T1000 (cell line): ENCODE data around the gene PARD3.
"Not testable (repeated sequence)": the region's sequence is repeated elsewhere in the genome, so short reads cannot be mapped to it uniquely, and the experiment has no call there.

Experiments
- DNase-seq: peaks from one replicate; lab custom pipeline; 2025; ENCODE audit warnings: mixed read lengths; lab: John Stamatoyannopoulos, UW

Gene PARD3

DNA sequence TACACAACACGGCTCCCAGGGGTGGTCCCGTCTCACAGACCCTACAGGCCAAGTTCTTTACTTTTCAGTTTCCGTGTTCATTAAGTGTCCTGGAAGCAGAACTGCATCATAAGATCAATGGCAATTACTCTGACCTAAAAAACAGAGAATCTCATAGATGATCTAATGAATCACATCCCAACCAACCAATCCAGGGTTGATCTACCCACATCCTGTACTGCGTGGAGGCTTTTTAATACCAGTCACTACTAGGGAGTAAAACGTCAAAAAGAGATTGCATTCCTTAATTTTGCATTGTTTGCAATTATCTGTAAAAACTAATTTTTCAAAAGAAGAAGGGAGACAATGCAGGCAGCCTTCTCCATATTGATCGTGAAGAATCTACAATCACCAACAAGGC is 72.6 kb downstream of the PARD3 start:
- no peak for DNase-seq

DNA sequence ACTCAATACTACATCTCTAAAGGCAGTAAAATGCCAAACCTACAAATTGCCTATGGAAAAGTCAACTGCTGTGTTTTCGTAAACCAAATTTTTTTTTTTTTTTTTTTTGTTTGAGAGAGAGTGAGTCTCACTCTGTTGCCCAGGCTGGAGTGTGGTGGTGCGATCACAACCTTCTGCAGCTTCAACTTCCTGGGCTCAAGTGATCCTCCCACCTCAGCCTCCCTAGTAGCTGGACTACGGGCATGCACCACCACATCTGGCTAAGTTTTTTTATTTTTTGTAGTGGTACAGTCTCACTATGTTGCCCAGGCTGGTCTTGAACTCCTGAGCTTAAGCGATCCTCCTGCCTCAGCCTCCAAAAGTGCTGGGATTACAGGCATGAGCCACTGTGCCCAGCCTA is 74.0 kb downstream of the PARD3 start:
- DNase-seq = not testable (repeated sequence)

DNA sequence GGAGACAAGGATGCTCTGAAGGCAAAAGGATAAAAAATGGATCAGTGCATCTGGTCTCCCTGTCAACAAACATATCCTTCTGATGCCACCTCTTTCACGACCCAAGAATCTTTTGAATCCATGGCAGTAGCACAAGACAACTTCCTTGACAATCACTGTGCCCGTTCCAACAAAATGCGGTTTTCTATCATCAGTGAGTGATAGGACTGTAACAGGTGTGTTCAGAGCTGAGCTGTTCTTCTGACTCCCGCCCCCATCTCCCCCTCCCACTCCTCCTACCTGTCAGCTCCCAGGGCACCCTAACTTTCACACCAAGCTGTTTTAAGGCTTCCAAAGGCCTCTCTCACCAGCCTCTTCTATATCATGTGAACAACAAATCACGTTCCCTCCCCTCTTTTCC is 74.8 kb downstream of the PARD3 start:
- DNase-seq = no peak

DNA sequence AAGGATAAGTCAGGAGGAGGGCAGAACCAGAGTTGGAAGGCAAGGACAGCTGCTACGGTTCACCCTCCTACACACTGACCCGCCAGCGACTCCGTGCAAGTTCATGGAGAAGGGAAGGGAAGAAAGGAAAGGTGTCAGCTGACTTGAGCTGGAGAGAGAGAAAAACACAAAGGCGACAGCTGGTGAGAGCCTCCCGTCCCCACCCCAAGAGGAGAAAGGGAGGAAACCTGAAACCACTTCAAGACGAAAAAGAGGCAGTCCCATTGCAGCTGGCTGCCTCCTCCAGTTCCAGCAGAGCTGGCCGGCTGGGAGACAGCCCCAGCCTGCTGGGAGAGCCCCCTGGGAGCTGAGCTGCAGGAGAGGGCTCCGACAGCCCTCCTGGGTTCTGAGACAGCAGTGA is 75.2 kb downstream of the PARD3 start:
- DNase-seq = no peak

DNA sequence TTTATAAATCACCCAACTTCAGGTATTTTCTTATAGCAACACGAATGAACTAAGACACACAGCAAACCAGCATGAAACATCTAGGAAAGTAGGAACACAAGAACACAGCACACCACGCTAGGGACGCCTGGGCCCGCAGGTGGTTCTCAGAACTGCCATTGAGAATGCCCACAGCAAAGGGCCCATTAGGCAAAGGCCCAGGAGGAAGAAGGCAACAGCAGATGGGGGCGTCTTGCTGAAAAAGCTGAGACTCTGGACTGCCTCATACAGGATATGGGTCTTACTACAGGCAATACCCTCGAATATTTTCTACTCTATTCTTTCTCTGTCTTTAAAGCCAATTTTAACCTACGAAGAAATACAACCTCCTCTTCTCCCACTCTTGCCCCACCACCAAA is 77.3 kb downstream of the PARD3 start:
- DNase-seq = no peak

DNA sequence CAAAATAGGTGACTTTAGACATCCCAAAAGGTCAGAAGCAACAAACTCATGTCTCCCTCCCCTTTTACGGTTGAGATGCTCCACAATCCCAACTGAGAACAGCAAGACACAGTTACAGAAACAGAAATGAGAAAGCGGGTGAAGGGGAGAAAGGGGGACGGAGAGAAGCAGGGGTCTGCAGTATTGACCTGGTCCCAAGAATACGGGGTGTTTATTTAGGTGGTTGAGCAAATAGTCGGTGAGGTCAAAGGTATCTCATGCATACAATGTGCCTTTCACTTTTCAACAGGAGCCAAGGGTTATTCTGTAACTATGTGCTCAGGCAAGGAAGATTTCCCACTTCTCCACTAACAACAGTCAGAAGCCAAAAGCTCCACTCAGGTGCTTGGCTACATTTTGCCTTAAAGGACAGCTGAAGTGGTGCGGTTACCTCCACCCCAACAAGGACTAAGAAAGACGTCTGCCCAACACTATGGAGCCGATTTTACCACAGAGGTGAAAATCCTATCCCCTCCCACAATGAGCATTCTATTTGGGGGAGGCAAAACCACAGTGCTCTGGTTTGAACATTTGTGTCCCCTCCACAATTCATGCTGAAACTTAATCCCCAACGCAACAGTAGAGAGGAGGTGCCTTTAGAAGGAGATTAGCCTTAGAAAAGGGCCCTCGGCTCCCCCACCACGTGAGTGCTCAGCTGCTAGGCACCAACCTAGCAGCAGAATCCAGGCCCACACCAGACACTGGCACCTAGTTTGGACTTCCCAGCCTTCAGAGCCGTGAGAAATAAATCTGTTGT is 77.9 kb downstream of the PARD3 start:
- DNase-seq = no peak

DNA sequence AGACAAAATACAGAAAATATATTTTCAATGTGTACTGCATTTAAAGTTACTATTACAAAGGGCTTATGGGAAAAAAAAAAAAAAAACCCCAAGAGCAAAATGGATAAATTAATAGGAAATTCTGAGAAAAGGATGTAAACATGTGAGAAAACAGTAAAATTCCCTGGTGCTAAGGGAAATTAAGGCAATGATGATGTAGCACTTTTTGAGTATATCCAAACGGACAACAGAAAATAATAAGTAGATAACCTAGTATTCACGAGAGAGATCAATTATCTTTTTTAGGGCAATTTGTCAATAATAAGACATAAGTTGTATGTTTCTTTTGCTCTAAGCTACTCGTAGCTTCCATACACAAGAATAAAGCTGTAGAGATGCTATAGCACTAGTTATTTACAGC is 80.2 kb downstream of the PARD3 start:
- DNase-seq = no peak

DNA sequence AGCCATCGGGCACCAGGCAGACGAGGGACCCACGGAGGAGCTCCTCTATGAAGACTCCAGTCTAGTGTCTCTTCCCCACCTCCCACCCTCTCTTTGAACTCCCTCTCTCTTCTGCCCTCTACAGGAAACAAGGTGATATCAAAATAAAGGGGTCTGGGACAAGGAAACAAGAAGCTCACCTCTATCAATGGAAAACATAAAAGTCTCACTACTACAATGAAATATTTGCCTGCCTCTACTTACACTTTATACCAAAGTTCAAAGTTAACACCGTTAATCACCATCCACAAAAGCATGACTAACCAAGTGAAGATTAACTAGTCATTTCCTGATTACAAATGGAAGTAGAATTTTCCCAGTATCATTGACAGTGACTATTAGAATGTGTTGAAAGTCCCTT is 82.2 kb downstream of the PARD3 start:
- no peak for DNase-seq

DNA sequence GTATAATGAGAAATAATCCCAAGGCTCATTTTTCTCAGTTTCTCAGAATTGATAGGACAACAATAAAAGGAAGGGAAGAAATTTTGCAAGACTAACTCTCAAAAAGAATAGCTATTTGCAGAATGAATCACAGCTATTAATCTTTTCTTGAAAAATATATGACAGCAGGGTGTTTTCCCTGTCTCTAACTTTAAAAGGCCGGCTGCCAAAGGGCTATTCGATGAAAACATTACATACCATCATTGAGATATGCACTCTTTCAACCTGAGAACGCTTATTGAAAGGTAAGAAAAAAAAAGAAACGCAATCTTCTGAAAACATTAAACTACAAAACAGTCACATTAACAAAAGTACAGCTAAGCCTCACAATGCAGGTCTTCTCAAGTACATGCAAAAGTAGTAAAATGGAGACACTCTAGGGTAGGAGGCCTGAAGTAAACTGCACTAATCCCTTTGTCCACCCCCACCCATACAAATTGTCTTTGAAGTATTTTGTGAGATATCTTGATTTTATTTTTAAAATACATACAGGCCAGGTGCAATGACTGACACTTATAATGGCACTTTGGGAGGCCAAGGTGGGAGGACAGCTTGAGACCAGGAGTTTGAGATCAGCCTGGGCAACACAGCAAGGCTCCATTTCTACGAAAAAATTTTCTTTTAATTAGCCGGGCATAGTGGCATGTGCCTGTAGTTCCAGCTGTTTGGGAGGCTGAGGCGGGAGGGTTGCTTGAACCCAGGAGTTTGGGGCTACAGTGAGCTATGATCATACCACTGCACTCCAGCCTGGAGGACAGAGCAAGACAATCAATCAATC is 83.0 kb downstream of the PARD3 start:
- DNase-seq = no peak

DNA sequence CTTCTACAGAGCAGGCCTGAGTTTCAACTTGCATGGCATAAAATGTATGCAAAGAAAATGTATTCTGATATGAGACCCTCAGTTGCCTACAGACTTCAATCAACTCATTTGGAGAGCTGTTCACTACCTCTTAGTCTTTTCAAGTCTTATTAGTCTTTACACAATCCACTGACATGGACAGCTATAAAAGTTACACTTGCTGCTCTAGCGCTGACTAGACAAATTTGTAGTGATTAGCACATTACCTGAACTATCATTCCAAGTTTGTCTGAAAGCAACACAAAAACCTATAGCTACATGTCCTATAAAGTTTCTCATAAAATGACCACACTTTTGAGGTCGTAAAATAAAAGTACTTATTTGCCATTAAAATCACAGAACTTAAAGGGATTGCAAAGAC is 83.9 kb downstream of the PARD3 start:
- DNase-seq = no peak

DNA sequence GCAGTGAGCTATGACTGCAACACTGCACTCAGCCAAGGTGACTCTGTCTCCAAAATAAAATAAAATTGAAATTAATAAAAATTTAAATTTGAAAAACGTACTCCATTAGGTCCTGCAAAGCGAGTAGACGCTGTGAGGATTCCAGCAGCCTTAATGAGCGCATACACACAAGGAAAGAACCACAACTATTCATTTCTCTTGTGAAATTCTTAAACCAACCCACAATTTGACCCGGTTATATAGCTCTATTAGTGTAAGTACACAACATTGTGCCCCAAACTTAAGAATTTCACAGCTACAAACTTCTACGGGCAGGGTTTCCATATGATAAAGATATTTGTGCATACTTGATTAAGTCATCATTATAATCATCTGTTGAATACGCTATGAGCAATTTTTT is 84.4 kb downstream of the PARD3 start:
- DNase-seq = no peak

DNA sequence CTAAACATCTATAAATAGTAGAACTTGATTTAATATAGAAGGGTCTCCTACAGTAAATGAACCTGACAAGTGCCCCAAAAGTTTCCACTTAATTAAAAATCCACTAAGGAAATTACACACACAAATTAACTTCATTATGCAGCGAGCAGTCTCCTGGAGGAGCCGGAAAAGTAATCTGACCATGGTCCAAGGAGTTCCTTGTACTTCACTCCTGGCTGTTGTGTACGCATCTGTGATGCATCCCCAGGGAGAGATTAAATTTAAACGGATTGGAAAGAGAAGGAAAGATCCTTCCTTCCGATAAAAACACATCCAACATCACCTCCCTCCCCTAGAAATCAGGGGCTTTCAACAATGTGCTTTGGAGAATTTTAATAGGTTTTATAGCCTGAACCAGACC is 85.5 kb downstream of the PARD3 start:
- DNase-seq = no peak

DNA sequence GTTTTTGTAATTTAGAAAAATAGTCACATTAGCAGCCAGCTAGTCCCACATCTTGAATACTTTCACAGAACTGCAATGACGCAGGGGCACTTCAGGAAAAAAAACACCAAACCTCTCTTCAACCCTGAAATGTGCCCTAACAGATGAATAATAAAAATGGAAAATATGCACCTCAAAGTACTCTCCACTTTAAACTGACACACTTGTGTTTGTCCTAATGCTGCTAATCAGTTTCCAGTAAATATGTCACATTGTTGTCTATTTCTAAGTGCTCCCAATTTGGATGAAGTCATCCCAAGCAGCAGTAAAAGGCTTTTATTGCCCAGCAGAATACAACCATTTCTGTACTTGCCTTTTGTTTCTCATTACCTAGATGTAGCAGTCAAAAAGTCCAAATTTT is 86.7 kb downstream of the PARD3 start:
- DNase-seq = no peak

DNA sequence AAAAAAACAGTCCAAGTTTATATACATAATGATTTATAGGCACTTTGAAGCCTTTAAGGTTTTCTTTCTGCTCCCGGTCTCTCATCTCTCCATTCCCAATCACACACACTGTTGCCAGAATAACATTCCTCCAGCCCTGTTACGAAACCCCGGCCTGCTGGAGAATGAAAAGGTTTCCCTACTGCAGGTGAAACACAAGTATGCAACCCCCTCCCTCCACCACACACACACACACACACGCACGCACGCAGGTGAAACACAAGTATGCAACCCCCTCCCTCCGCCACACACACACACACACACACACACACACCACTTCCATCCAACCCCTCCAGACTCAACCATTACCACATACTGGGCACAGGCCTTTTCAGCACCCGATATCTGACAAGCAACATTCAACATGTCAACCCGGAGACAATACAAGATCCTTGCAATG is 87.5 kb downstream of the PARD3 start:
- DNase-seq = no peak

DNA sequence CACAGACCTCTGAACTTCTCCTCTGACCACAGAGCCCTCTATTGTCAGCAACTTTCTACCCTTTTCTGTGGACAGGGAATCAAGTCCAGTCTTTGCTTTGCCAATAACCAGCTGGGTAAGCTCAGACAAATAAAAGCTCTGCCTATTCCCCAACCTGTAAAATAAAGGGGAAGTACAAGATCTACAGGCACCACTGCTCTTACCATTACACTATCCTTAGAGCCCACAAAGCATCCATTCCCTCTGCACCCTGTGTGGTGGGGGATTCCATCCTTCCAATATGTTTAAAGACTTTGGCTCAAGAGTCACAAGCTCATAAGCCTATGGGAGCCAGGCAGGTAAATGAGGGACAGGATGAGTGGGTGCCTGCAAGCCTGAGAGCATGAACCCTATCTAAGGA is 88.2 kb downstream of the PARD3 start:
- DNase-seq = no peak

DNA sequence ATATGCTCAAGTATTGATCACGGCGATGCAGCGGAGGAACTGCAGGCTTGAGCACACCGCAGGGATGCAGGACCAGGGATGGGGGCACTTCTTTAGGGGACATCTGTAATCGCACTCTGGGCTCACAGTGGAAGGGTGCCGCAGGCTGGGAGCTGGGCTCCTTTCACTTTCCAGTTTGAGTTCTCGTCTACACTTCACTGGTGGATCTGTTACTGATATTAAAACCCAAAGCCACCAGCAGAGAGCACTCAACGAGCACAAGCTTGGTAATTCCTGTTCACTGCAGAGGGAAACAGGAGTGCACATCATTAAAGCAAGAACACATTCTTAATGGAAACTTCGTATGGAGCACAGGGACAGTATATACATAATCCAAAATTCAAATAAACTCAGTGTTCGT is 91.3 kb downstream of the PARD3 start:
- no peak for DNase-seq

DNA sequence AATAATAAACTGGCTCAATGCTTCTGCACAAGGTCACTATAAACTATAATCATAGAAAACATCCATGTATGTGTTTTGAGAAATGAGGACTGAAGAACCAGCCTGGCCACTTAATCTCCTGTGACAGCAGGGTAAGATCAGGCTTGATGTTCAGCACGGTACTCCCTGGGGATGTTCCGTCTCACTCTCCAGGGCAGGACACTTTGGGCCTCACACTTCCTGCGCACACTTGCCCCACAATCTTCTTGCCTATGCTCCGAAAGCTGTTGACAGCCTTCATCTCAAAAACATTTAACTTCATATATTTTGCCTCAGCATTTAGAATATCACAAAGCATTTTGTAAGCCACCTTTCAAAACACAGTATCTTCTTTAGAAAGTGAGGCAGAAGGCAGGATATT is 92.7 kb downstream of the PARD3 start:
- DNase-seq = no peak

DNA sequence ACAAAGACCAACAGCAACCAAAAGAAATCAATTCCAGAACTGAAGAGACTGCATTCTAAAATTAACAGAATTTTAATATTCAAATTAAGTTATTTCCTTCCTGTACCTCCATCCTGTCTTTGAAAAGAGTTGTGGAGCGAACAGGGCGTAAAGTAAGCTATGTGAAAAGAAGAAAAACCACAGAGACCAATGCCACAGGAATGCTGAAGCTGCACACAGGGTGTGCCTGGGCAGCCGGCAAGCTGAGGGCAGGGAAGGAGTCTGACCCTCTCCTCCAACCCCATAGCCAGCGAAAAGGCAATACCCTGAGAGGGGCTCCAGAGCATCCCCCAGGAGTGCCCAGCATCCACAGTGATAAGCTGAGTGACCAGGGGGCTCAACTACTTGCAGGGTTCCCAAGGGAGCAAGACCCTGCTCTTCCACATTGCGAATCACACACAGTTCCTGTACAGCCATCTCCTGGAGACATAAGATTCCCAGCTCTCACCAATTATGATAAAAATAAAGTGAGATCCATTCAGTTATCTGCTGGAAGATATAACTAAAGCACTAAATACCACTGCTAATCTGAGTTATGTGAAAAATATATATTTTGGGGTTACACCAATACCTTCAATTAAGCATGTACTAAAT is 93.8 kb downstream of the PARD3 start:
- no peak for DNase-seq

DNA sequence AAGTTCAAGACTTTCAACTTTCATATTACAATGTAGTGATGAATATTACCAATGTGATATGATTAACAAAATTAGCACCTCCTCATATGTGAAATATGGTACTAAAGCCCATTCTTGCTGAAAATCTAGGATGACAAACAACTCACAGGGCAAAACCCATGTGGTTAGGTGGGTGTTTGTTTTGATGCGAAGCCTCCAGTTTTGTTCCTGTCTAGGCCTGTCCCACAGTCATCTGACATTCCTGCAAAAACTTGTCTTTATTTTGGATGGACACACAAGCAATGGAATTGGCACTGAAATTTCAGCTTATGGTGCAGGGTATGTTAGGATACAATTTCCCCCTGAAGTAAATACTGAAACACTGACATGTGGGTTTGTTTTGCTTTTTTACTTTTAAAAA is 95.3 kb downstream of the PARD3 start:
- DNase-seq = no peak

DNA sequence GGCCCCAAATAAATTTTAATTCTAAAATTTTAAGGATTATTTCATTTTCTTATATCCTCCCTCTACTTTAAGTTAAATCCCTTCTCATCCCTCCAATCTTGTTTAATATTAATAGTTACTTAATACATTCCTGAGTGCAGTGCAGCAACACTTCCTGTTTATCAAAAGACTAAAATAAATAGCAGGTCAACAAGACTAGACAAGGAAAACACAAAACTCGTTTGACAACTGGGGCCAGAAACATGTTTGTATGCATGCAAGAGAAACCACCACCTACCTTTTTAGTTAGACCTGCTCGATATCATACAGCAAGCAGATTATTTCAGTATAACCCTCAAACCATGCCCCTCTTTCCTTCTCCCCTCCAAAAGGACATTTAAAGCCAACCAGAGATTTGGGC is 95.8 kb downstream of the PARD3 start:
- no peak for DNase-seq

DNA sequence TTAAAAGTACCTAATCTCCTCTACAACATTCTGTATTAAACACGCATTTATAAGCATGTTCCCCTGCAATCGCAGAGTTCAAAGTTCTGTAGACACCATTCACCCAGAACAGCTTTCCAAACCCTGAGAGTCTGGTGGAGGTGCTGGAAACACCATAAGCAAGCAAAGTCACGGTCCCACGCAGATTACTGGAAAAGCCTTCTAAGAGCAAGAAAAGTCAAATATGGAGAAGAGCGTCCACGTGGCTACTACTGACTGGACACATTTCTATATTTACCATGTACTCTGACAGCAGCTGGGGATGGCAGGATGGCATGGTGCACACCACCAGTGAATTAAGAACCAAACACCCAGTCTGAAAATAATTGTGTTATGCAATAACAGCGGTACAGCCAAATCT is 97.7 kb downstream of the PARD3 start:
- DNase-seq = no peak

DNA sequence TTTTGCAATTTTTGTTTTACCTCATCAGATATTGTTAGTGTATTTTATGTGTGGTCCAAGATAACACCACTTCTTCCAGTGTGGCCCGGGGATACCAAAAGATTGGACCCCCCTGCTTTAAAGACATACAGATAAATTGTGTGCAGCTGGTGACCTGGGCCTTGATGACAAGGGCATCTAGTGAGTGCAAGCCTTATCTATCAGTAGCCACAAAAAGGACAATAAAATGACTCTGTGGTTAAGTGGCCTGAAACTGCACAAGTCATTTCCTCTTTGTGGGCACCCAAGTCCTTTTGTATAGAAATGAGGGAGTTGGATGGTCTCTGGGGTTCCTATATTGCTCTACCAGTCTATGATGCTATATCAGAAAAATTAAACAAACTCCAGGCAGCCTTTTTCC is 98.1 kb downstream of the PARD3 start:
- no peak for DNase-seq

DNA sequence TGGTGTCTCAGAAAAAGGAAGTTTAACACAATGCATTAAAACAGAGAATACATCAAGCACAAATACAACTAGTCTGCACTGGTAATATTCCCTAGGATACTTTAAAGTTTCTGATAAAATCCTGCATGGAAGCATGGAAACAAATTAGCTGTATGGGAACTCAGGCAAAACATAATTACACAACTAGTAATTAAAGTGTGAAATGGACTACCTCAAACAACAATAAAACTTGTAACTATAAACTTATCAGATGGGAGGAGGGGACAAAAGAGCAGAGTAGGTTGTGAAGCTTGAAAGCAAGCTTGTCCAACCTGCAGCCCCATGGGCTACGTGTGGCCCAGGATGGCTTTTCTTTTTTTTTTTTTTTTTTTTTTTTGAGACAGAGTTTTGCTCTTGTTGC is 98.9 kb downstream of the PARD3 start:
- DNase-seq = no peak
